GM18861 (cell line): Measurements from ENCODE around the gene RTN4R.

Experiments used
- ATAC-seq: cut with Tn5 transposase; IDR thresholded peaks from one replicate; pipeline ENCODE4 v1.9.1; 2021; ENCODE audit not compliant: unreplicated experiment

RTN4R gene

DNA sequence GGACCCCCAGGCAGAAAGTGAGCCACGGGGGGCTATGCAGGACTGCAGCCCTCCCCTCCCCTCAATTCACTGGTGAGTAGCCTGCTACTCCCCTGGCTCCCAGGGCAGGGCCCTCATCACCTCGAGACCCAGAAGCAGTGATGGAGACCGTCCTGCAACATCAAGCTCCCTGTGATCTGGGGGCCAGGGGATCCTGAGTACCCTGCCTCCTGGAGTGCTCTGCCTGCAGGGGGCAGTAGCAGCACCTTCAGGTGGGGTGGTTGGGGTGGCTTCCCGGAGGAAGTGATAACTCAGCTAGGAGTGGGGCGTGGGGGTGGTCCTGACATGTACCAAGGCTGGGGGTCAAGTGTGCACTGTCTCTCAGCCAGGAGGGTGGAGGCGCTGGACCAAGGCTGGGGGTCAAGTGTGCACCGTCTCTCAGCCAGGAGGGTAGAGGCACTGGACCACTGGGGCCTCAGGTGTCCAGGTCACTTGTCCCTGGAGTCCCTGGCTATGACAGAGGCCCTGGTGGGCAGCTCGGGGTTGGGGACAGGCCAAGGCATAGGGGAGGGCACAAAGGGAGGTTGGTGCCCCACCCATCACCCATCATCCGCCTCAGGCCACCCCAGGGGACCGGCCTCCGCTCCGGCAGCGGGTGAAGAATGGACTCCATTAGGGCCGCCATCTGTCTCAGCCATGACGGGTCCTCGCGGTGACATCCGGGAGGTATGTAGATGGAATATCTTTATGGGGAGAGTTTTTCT is 9.4 kb downstream of the RTN4R start:
- no peak for ATAC-seq

DNA sequence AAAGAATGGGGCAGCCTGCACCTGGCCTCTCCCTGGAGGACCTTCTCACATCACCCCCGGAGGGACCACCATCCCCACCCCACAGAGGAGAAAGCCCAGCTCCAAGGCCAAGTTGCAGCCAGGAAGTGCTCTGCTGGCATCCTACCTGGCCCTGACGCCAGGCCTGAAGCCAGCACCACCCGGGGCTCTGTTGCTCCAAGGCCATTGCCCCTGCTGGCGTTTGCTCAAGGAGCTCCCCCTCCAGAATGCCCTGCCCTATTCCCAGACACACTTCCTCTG is 10.2 kb downstream of the RTN4R start:
- ATAC-seq: no peak

DNA sequence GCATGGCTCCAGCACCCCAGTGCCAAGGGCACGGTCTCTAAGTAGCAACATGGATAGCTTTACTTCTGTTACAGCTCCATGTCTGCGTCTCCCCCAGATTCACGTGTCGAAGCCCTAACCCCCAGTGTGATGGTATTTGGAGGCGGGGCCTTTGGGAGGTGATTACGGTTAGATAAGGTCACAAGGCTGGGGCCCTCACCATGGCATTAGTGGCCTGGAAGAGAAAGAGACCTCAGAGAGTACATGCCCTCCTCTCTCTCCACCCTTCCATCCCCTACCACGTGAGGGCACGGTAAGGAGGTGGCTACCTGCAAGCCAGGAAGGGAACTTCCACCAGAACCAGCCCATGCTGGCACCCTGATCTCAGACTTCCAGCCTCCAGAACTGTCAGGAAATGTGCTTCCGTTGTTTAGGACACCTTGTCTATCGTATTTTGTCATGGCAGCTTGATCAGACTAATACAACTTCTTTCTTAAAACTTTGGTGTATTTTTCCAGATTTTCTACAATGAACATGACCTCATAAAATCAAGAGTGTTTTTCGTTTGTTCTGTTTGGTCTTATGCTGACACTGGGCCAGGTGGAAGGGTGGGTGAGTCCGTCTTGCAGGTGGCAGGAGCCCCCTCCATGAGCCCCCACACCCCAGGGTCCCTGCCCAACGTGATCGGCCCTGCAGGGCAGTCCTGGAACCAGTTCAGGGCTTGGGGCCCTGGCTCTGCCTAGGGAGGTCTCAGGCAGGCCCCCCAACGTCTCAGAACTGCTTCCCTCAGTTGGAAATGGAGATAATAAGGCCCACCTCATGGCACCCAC is 10.7 kb downstream of the RTN4R start:
- no peak for ATAC-seq

DNA sequence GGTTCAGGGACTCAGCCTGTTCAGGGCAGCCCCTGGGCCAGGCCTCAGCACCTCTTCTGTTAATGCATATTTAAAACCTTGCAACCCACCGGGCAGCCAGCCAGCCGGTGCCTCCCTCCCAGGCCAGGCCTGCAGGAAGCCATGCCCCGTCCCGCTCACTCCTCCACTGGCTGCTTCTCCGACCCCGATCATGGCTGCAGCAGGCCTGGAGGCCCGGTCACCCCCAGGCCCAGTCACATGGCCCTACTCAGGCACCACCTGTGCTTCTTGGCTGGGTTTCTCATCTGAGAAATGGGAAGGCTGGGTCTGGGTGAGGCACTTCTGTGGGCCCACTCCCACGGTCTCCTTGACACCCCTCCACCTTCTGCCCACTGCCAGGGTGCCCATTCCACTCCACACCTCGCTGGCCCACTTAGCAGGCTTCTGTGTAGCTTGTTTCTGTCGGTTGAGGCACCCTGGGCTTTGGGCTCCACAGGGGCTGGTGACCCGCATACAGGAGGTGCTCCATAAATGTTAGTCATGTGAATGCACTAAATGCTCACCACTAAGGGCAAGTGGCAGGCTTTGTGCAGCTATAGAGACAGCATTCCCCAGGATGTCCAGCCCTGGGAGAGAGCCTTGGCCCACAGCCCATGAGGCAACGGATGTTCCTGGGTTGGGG is 11.4 kb downstream of the RTN4R start:
- ATAC-seq: no peak

DNA sequence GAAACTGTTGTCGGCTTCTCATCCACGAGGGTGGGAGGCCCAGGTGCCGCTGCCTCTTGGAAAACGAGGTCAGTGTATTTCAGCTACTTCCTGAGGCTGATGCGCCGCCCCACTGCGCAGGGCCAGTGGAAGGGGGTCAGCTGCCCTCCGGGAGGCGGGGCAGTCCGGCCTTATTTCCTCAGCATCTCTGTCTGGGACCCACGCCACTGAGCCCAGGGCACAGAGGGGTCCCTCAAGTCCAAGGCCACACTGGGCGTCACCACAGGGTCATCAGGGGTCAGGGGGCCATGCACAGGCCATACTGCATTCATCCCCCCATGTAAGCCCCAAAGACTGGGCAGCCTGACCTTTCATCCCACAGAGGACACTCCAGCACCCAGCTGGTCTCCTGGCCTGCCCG is 12.1 kb downstream of the RTN4R start:
- no peak for ATAC-seq

DNA sequence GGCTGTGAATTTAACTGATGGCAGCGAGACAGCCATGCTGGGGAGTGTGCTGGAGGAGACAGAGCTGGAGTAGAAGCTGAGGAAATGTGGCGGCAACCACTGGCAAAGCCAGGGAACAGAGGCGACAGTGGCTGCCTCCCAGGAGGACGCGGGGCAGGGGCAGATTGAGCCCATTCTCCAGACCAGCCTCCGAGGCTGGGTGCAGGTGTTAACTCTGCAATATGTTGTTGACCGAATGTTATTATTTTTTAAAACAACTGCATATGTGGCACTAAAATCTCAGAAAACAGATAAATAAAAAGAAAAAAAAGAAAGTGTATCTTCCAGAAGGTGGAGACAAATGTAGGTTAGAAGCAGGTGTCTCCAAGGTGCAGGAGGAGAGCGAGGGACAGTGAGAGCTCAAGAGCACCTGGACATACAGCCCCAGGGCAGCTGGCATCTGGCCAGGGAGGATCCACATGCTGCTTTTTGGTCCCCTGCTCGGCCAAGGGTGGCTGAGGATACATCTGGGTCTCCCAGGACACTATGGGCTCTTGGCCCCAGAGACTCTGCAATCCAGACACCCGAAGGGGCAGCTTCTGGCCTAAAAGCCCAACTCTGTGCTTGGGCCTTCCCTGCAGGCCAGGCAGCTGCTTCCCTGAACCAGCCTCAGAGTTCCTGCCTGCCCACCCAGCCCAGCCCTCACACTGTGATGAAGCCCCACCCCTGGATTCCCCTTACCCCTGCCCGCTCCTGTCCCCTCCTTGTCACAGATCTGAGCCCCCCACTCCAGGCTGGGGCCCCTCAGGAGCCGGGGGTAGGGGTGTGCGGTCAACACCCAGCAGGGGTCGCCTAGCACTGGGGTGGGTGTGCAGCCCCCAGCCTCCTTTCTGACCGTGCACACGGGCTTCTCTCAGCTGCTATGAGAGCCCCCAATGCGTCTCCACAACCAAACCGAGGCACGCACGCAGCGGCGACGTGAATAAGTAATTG is 12.9 kb downstream of the RTN4R start:
- ATAC-seq: no peak

DNA sequence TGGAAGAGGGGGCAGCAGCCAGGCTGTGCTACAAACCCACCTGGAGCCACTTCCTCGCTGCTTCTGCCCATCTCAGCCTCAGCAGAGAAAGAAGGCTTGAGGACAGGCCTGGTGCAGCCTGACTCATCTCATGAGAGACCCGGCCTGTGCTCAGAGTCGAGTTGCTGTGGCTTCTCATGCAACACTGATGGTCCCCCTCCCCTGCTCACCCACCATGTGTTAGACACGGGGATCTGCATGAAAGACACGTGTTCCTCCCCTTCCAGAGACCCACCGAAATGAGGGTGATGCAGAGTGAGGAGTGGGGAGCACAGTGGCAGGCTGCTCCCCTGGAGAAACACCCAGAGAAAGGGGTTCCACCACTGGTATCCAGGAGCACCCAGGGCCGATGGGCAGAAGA is 15.0 kb downstream of the RTN4R start:
- ATAC-seq: no peak

DNA sequence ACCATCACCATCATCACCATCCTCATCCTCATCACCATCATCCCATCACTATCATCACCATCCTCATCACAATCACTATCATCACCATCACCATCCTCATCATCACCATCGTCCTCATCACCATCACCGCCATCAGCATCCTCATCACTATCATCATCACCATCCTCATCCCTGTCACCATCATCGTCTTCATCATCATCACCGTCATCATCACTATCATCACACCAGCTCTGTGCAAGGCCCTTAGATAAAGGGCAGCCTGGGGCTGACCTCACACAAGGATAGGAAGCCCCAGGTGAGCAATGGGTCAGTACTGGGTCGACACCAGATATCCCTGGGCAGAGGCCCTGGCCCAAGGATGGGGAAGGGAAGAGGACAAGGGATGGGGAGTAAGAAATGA is 16.1 kb downstream of the RTN4R start:
- ATAC-seq: no peak

DNA sequence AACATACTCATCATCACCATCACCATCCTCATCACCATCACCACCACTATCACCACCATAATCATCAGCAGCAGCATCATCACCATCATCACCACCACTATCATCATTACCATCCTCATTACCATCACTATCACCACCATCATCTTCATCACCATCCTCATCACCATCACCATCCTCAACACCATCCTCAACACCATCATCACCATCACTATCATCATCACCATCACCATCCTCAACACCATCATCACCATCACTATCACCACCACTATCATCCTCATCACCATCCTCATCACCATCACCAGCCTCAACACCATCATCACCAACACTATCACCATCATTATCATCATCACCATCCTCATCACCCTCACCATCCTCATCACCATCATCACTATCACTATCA is 16.6 kb downstream of the RTN4R start:
- ATAC-seq: no peak

DNA sequence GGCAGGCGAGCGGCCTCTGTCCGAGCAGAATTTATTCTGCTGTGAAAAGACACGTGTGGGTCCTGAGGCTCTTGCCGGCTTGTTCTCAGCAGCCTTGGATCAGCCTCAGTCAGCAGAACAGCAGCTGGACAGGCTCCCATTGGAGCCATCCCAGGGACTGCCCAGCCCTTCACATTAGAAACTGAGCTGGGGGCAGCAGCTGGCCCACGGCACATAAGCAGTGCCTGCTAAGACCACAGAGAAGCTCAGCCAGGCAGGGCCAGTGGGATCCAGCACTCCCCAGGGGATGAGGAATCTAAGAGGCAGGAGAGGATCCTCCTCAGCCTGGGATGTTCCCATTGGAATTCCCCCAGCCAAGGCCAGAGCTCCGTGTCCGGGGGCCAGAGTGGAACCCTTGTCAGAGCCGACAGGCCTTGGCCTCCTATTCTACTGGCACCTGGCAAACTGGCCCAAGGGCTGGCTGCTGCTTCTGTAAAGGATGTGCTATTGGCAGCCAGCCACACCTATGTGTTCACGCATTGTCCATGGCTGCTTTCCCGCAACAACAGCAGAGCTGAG is 18.2 kb downstream of the RTN4R start:
- no peak for ATAC-seq

DNA sequence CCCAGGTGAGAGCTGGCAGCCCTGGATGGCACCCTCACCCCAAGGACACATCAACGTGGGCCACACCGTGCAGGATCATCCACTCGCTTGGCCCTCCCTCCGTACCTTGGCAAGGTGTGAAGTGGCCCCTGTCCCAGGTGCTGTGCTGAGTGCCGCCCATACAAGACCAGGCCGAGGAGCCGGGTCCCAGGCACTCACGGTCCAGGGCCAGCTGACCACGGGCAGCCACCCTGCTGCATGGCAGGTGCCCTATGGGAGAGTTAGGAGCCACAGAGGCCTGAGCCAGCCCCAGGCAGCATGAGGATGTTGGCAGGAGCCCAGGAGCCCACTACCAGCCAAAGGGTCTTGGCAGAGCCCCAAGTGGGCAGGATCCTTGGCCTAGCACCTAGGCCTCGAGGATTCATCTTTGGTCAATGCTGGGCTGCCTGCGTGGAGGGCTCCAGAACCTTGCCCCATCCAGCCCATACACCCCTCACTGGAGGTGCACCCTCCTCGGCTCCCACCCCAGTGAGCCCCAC is 19.6 kb downstream of the RTN4R start:
- no peak for ATAC-seq

DNA sequence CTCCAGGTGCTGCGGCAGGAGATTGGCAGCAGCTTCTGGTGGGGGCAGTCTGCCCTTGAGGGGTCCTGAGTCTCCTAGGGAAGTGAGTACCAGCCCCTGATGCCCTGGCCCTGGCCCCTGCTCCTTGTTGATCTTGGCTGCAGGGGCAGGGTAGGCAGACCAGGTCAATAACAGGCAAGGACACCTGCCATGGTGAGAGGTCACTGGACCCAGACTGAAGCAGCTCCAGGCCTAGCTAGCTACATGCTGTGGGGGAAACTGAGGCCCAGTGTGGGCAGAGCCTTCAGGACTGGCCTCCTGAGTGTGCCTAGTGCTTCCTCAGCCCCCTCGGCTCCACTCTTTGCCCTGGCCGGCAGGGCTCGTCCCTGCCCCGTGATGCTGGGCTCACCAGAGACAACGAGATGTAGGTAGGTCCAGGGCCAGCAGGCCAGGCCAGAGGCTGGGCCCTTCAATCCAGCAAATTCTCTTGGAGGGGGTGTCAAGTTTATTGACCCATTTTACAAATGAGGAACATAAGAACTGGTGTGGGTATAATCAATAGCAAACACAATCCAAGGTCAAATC is 20.4 kb downstream of the RTN4R start:
- no peak for ATAC-seq

DNA sequence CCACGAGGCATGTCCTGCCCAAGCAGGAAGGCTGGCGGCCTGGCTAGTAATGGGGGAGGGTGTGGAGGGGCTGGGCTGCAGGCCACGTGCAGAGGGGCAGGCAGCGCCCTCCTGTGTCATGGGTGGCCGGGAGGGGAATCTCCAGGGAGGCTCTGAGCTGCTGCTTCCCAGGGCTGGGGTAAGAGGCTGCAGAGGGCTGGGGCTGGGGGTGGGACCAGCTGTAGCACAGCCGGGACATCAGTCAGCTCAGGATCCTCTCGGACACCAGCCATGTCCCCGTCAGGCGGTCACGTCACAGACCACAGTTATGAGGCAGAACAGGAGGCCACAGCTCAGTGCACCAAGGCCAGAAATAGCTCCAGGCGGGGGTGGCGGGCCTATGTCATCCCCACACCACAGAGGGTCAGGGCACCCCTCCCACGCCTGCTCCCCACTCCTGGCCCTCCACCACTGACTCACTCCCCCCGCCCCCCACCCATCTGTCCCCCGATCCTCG is 21.1 kb downstream of the RTN4R start:
- ATAC-seq: peak; percentile 41

DNA sequence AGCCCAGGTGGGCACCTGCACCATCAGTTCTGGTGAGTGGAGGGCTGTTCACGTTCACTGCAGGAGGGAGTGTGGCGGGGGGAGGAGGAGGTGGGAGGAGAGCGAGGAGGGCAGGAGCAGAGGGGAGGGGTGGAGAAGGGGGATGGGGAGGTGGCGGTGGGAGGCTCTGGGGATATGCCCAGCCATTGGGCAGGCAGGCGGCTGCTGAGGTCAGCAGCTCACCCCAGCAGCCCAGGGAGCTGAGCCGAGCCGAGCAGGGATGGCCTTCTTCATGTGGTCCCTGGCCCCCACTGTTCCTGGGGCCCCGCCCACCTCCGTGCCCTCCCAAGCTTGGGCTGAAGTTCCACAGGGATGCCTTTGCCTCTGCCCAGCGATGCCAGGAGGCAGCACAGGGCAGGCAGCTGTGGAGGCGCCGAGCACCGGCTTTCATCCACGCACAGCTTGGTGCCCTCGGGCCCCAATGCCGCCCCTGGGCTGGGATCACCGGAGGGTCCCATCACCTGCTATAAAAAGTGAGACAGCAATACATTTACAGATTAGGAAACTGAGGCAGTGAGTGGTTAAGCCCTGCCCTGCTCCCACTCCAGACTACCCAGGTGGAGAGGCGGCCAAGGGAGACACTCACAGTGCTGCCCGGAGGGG is 21.6 kb downstream of the RTN4R start:
- no peak for ATAC-seq

DNA sequence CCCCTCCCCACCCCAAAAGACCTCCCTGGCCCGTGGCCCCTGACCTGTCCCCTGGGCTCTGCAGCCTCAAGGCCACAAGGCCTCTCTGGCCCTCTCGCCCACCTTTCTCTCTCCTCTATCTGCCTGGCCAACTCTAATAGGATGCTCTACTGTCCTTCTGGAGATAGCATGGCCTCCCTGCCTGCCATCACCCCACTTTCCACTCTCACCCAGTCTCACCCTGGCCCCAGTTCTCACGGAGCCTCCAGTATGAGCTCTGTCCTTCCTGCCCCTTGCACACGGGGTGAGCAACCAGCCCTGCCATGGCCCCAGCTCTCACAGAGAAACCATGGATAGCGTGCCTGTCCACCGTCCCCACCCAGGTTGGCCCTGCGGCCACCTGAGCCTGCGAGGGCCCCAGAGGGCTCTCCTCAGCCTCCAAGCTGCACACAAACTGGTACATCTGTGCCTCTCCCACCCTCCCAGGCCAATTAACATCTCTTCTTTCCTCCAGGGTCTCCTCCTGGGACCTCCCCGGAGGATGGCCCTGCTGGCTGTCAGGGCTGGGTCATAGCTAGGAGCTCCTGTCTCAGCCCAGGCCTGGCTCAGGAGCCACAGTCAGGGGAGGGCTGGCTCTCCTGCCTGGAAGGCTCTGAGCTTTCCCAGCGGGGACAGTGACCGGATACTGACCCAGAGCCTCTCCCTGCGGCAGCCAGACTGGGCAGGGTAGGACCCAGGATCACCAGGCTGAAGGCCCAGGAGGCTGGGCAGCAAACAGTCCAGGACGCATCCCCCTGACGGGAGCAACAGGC is 22.3 kb downstream of the RTN4R start:
- ATAC-seq: no peak

DNA sequence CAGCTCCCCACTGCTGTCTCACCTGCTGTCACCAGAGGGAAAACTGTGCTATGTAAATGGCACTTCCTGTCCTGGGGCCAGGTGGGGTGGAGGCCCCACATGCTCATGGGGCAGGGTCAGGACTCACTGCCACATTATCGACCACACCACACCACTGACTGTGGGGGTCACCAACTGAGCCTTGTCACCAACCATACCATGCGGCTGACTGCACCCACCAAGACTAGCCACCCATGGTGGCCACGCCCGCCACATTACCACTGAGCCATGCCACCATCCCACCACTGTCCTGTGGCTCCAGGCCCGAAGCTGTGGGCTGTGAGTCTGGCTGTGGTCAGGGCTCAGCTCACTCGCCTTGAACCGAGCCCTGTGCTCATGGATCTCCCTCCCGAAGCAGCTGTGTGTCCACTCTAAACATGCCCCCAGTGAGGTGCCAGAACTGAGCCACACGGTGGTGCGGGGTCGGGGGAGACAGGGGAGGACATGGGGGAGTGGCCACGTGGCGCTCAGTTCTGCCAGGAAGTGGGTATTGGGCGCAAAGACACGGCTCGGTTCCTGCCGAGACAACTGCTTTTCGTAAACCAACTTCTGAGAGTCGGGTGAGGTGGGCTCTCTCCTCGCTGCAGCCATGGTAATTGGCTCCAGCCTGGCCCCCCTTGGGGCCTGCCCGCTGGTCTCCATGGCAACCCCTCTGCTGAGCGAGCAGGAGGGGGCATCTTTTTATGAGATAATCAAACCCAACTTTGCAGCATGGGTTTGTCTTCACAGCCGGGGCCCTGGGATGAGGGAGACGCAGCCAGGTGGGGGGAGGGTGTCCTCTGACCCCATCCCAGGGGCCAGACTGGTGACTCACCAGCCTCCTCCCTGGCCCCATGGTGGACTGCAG is 23.2 kb downstream of the RTN4R start:
- no peak for ATAC-seq

DNA sequence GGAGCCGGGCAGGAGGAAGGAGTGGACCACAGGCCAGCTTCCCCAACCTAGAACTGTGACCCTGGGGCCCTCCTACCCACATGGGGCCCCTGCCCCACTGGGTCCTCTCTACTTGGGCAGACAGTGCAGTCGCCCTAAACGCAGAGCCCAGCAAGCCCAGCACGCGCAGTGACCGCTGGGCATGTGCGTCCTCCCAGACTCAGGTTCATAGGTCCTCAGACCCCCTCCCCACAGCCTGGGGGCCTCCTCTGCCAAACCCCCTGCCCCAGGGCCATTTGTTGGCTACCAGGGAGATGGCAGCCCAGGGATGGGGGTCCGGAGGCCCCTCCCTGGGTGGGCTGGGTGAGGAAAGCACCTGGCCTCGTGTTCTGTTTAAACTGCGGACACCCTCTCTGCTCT is 23.9 kb downstream of the RTN4R start:
- no peak for ATAC-seq
